Measurements from ENCODE around the gene CREB3L1. TPM values are rescaled to one million over a fixed set of nuclear protein-coding genes. Genes with fewer than 3 reads are reported as not detected.

The CREB3L1 gene, protein sequence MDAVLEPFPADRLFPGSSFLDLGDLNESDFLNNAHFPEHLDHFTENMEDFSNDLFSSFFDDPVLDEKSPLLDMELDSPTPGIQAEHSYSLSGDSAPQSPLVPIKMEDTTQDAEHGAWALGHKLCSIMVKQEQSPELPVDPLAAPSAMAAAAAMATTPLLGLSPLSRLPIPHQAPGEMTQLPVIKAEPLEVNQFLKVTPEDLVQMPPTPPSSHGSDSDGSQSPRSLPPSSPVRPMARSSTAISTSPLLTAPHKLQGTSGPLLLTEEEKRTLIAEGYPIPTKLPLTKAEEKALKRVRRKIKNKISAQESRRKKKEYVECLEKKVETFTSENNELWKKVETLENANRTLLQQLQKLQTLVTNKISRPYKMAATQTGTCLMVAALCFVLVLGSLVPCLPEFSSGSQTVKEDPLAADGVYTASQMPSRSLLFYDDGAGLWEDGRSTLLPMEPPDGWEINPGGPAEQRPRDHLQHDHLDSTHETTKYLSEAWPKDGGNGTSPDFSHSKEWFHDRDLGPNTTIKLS
- under 1 TPM in 1 of 2 experiments, not detected in 1; 0.12 TPM for total RNA-seq

GRCh38 chr11:46277622-46278386, at the start of gene CREB3L1:
TSS of gene CREB3L1 (plus strand) at chr11:46277662. CDS start at chr11:46278112, 450 bp downstream.
- Mint-ChIP-seq H3K27me3 (peaks cover 36% of the 10 kb centered on the region), H3K27ac (no peak within 1 kb of the TSS), H3K36me3 (no peaks in the 10 kb centered on the region), H3K4me1 (no peaks in the 10 kb centered on the region), H3K4me3 (no peak within 1 kb of the TSS), H3K9me3 (no peaks in the 10 kb centered on the region)
- DNase-seq, result no peak

GRCh38 chr11:46229230-46229629, 48.2 kb upstream of the CREB3L1 start:
- H3K4me3 Mint-ChIP-seq, result no peak overlapping the region
- H3K27ac Mint-ChIP-seq, result no peak overlapping the region
- no peak for DNase-seq
- peaks cover 37% of the 10 kb centered on the region for H3K27me3 Mint-ChIP-seq
- H3K36me3 Mint-ChIP-seq, result no peaks in the 10 kb centered on the region
- no peaks in the 10 kb centered on the region for H3K4me1 Mint-ChIP-seq
- H3K9me3 Mint-ChIP-seq, result peaks cover 3% of the 10 kb centered on the region

- Mint-ChIP-seq H3K4me1 (peaks cover 17% of the 10 kb centered on the region), H3K36me3 (no peaks in the 10 kb centered on the region), H3K27ac (no peak overlapping the region), H3K4me3 (no peak overlapping the region), H3K27me3 (peaks cover 41% of the 10 kb centered on the region), H3K9me3 (peaks cover 3% of the 10 kb centered on the region)
- no peak for DNase-seq
Measured at GRCh38 chr11:46234311-46234710, 43.2 kb upstream of the CREB3L1 start.

DNA sequence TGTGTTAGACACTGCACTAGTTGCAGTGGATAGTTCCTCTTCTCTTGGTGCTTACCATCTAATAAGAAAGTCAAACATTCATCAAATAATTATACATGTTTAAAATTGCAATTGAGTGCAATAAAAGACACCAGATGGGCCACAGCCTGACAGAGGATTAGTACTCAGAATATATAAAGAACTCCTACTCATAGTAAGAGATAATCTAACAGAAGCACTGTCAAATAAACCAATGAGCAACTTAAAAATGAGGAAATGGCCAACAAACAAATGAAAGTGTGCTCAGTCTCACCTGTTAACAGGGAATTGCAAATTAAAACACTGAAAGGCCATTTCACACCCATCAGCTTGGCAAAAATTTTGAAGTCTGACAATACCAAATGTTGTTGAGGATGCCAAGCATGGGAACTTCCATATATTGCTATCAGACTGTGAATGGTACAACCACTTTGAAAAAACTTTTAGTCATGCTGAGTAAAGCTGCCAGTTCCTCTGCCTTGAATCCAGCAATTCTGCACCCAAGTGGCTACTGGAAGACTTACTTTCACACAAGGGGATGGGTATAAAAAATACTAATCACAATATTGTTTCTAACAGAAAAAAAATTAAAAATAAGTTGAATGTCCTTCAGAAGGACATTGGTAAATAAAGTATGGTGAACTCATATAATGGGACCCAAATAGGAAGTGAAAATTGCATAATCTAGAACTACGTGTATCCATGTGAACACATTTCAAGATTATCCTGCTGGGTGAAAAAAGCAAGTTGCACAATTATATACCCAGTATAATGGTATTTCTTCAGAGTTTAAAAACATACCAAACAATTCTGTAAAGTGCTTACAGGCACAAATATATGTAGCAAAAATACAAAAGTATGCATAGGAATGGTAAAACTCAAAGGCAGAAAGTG, 41.4 kb upstream of the CREB3L1 start:
- peaks cover 3% of the 10 kb centered on the region for H3K9me3 Mint-ChIP-seq
- H3K4me1 Mint-ChIP-seq, result peaks cover 24% of the 10 kb centered on the region
- H3K36me3 Mint-ChIP-seq, result no peaks in the 10 kb centered on the region
- no peak for DNase-seq
- no peak overlapping the region for H3K27ac Mint-ChIP-seq
- peaks cover 41% of the 10 kb centered on the region for H3K27me3 Mint-ChIP-seq
- no peak overlapping the region for H3K4me3 Mint-ChIP-seq

DNA sequence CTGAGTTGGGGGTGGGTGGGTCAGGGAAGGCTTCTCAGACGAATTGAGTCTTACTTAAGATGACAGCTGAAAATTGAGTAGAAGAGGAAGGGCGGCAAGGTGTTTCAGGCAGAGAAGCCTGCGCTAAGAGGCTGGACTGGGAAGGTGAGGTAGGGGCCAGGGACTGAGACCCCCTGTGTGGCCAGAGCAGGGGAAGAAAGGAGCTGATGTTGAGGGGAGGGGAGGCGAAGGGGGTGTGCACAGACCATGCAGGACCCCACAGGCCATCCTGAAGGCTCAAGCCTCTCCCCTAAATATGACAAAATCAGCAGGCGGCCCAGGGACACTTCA, 40.6 kb upstream of the CREB3L1 start:
- H3K36me3 Mint-ChIP-seq, result no peaks in the 10 kb centered on the region
- peaks cover 3% of the 10 kb centered on the region for H3K9me3 Mint-ChIP-seq
- DNase-seq, result no peak
- H3K4me3 Mint-ChIP-seq, result peak overlapping the region; percentile 75
- peaks cover 24% of the 10 kb centered on the region for H3K4me1 Mint-ChIP-seq
- H3K27ac Mint-ChIP-seq, result peak overlapping the region; percentile 85
- peaks cover 36% of the 10 kb centered on the region for H3K27me3 Mint-ChIP-seq

- H3K4me3 Mint-ChIP-seq, result peak overlapping the region; percentile 75
- DNase-seq, result peak; percentile 64
- peaks cover 3% of the 10 kb centered on the region for H3K9me3 Mint-ChIP-seq
- no peaks in the 10 kb centered on the region for H3K36me3 Mint-ChIP-seq
- H3K27ac Mint-ChIP-seq, result peak overlapping the region; percentile 85
- peaks cover 30% of the 10 kb centered on the region for H3K4me1 Mint-ChIP-seq
- peaks cover 36% of the 10 kb centered on the region for H3K27me3 Mint-ChIP-seq
Measured at GRCh38 chr11:46237248-46238077, 40.0 kb upstream of the CREB3L1 start.

DNA sequence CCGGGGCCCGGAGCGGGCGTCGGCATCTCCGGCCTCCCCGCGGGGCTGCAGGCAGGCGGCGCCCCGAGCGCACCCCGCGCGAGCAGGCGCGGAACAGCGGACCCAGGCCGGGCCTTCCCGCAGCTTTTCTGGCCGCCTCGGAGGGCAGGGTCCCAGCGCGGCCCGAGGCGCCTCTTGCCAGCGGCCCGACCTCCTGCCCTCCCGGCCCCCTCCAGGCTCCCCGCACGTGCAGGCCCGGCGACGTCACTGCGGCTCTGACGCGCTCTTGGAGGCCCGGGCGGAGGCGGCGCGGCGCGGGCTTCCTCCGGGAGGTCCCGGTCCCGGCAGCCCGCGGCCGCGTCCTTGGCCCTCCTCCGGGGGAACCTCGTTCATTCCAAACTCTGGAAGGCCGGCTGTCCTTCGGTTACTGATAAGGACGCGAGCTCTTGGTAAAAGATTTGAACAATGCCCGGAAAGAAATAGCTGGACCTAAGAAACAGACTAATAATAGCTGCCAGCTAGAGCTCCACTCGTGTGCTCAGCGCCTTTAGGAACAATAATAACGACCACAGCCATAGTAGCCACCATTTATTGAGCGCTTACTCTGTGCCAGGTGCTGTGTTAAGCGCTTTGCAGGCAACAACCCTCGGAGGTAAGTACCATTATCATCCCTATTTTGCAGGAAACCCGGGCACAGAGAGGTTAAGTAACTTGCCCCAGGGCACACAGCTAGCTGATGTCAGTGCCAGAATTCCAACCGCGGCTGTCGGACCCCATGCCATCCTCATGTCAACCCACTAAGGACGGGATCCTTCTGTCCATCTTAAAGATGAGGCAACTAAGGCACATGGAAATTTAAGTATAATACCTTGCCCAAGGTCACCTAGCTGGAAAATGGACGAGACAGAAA, 39.1 kb upstream of the CREB3L1 start:
- Mint-ChIP-seq H3K36me3 (no peaks in the 10 kb centered on the region), H3K4me3 (peak overlapping the region; percentile 65), H3K4me1 (peaks cover 34% of the 10 kb centered on the region), H3K27me3 (peaks cover 29% of the 10 kb centered on the region), H3K9me3 (no peaks in the 10 kb centered on the region), H3K27ac (no peak overlapping the region)
- peak; percentile 78 for DNase-seq

GRCh38 chr11:46238967-46239800, 38.3 kb upstream of the CREB3L1 start:
- Mint-ChIP-seq H3K9me3 (no peaks in the 10 kb centered on the region), H3K27me3 (peaks cover 29% of the 10 kb centered on the region), H3K36me3 (no peaks in the 10 kb centered on the region), H3K4me1 (peaks cover 37% of the 10 kb centered on the region), H3K27ac (no peak overlapping the region), H3K4me3 (peak overlapping the region; percentile 65)
- peak; percentile 86 for DNase-seq

DNA sequence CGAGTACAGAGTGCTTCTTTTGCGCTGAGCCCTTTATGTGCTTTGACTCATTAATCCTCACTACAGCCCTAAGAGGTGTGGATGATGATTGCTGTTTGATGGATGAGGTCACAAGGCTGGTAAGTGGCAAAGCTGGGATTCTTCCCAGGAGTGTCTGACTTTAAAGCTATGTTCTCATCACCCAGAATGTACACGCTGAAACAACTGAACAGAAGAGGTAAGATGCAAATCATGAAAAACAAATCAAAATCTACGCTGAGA, 37.7 kb upstream of the CREB3L1 start:
- Mint-ChIP-seq H3K27ac (no peak overlapping the region), H3K4me1 (peaks cover 37% of the 10 kb centered on the region), H3K36me3 (no peaks in the 10 kb centered on the region), H3K27me3 (peaks cover 25% of the 10 kb centered on the region), H3K9me3 (no peaks in the 10 kb centered on the region), H3K4me3 (no peak overlapping the region)
- DNase-seq, result no peak

- Mint-ChIP-seq H3K27me3 (peaks cover 23% of the 10 kb centered on the region), H3K9me3 (no peaks in the 10 kb centered on the region), H3K4me1 (peaks cover 37% of the 10 kb centered on the region), H3K36me3 (no peaks in the 10 kb centered on the region), H3K4me3 (no peak overlapping the region), H3K27ac (no peak overlapping the region)
- DNase-seq, result no peak
Measured at GRCh38 chr11:46240371-46240770, 37.1 kb upstream of the CREB3L1 start.

DNA sequence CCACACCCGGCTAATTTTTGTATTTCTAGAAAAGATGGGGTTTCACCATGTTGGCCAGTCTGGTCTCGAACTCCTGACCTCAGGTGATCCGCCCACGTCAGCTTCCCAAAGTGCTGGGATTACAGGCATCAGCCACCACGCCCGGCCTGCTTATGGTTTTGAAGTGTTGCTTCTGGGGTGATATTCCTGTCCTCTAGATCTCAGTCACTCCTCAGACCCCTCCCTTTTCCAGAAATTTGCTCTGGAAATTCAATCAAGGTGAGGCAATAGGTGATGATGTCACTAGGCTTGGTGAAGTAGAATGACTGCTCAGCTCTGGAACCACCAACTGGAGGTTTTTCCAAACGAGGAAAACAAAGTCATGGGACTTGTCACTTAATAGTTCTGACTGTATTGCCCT, 36.6 kb upstream of the CREB3L1 start:
- H3K4me3 Mint-ChIP-seq, result no peak overlapping the region
- H3K27me3 Mint-ChIP-seq, result peaks cover 21% of the 10 kb centered on the region
- no peak overlapping the region for H3K27ac Mint-ChIP-seq
- no peak for DNase-seq
- H3K36me3 Mint-ChIP-seq, result no peaks in the 10 kb centered on the region
- no peaks in the 10 kb centered on the region for H3K9me3 Mint-ChIP-seq
- H3K4me1 Mint-ChIP-seq, result peaks cover 37% of the 10 kb centered on the region

- no peaks in the 10 kb centered on the region for H3K9me3 Mint-ChIP-seq
- peak overlapping the region; percentile 88 for H3K4me3 Mint-ChIP-seq
- DNase-seq, result no peak
- peaks cover 31% of the 10 kb centered on the region for H3K4me1 Mint-ChIP-seq
- H3K27ac Mint-ChIP-seq, result peak overlapping the region; percentile 94
- peaks cover 8% of the 10 kb centered on the region for H3K27me3 Mint-ChIP-seq
- no peaks in the 10 kb centered on the region for H3K36me3 Mint-ChIP-seq
Measured at GRCh38 chr11:46242041-46242951, 35.2 kb upstream of the CREB3L1 start.

Data from activated naive CD8-positive, alpha-beta T cell treated with anti-CD3 and anti-CD28 coated beads for 36 hours (primary cell).